Limb (tissue), 2 donors: ENCODE measurements around the gene KCNA10.
"Not testable (repeated sequence)": the region's sequence is repeated elsewhere in the genome, so short reads cannot be mapped to it uniquely, and the experiment has no call there.

Experiments used
- DNase-seq, 2 donors: peaks; one replicate each; pipeline ENCODE4 v3.0.0-alpha.2; 2016; ENCODE audit errors: extremely low spot score in 2 of 2

Gene KCNA10

GRCh38 chr1:110535985-110536384, 17.0 kb upstream of the KCNA10 start:
- no peak for DNase-seq

GRCh38 chr1:110533230-110533629, 14.3 kb upstream of the KCNA10 start:
- no peak for DNase-seq

- no peak for DNase-seq
Measured at GRCh38 chr1:110529011-110529410, 10.0 kb upstream of the KCNA10 start.

GRCh38 chr1:110526201-110526780, 7.3 kb upstream of the KCNA10 start:
- no peak for DNase-seq

GRCh38 chr1:110525249-110525595, 6.2 kb upstream of the KCNA10 start:
- DNase-seq = no peak

- DNase-seq = peak; percentile 10 to 64
Measured at GRCh38 chr1:110524311-110525248, 5.6 kb upstream of the KCNA10 start.

- DNase-seq = no peak
Measured at GRCh38 chr1:110523011-110523410, 4.0 kb upstream of the KCNA10 start.

GRCh38 chr1:110522560-110522959, 3.6 kb upstream of the KCNA10 start:
- no peak for DNase-seq

- DNase-seq = no peak
Measured at GRCh38 chr1:110520827-110521226, 1.9 kb upstream of the KCNA10 start.

- no peak for DNase-seq
Measured at GRCh38 chr1:110515891-110516290, 3.1 kb downstream of the KCNA10 start.

- DNase-seq = no peak
Measured at GRCh38 chr1:110515041-110515440, 3.9 kb downstream of the KCNA10 start.

GRCh38 chr1:110513511-110513910, 5.5 kb downstream of the KCNA10 start:
- no peak for DNase-seq

- DNase-seq = no peak
Measured at GRCh38 chr1:110511436-110511835, 7.5 kb downstream of the KCNA10 start.

GRCh38 chr1:110510921-110511320, 8.1 kb downstream of the KCNA10 start:
- not testable (repeated sequence) for DNase-seq

- DNase-seq = no peak
Measured at GRCh38 chr1:110509655-110510054, 9.3 kb downstream of the KCNA10 start.

- DNase-seq = peak; percentile 16 to 55
Measured at GRCh38 chr1:110508028-110508940, 10.7 kb downstream of the KCNA10 start.

GRCh38 chr1:110506541-110506940, 12.4 kb downstream of the KCNA10 start:
- DNase-seq = no peak

GRCh38 chr1:110505596-110505995, 13.4 kb downstream of the KCNA10 start:
- DNase-seq = no peak

GRCh38 chr1:110504226-110504625, 14.7 kb downstream of the KCNA10 start:
- no peak for DNase-seq

GRCh38 chr1:110503471-110503870, 15.5 kb downstream of the KCNA10 start:
- DNase-seq = no peak

- no peak for DNase-seq
Measured at GRCh38 chr1:110502402-110503151, 16.4 kb downstream of the KCNA10 start.
